HG02642 (cell line): ENCODE data around the gene SKIC2.
"Not testable (repeated sequence)": the region's sequence is repeated elsewhere in the genome, so short reads cannot be mapped to it uniquely, and the experiment has no call there.

Experiments used
- ATAC-seq: cut with Tn5 transposase; IDR thresholded peaks from one replicate; pipeline ENCODE4 v1.9.1; 2021; ENCODE audit warnings: mild to moderate bottlenecking; ENCODE audit not compliant: unreplicated experiment, poor library complexity

Gene SKIC2

DNA sequence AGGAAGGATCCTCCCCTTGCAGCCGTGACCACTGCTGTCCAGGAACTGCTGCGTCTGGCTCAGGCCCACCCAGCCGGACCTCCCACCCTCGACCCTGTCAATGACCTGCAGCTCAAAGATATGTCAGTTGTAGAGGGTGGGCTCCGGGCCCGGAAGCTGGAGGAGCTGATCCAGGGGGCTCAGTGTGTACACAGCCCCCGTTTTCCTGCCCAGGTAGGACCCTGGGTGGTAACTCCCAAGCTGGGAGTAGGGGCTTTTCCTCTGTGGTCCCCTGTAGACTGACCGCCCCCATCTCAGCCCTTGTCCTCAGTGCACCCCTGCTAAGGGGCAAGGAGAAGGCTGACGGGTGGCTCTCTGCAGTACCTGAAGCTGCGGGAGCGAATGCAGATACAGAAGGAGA, 9.4 kb downstream of the SKIC2 start:
- ATAC-seq: no peak

DNA sequence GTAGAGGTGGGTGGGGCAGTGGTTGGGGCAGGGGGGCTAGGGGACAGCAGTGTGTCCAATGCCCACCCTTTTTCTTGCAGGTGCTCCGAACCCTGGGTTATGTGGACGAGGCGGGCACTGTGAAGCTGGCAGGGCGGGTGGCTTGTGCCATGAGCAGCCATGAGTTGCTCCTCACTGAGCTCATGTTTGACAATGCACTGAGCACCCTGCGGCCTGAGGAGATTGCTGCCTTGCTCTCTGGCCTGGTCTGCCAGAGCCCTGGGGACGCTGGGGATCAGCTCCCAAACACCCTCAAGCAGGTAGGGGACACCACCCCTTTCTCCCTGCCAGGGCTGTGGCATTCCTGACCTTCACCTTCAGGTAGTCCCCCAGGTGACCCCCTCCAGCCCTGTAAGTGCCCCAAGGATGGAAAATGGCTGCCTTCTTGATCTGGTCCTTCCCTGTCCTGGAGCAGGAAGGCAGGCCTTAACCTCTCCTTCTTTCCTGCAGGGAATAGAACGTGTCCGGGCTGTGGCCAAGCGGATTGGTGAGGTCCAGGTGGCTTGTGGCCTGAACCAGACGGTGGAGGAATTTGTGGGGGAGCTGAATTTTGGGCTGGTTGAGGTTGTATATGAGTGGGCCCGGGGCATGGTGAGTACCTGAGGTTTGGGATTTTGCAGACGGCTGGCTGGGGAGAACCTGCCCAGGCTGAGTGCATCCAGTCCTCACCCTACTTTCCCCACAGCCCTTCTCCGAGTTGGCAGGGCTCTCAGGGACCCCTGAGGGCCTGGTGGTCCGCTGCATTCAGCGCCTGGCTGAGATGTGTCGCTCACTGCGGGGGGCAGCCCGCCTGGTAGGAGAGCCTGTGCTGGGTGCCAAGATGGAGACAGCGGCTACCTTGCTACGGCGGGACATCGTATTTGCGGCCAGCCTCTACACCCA, 10.1 kb downstream of the SKIC2 start:
- no peak for ATAC-seq

- no peak for ATAC-seq
Measured at GRCh38 chr6:31969712-31970603, 11.0 kb downstream of the SKIC2 start.

- ATAC-seq: no peak
Measured at GRCh38 chr6:31970604-31971271, 11.8 kb downstream of the SKIC2 start.

DNA sequence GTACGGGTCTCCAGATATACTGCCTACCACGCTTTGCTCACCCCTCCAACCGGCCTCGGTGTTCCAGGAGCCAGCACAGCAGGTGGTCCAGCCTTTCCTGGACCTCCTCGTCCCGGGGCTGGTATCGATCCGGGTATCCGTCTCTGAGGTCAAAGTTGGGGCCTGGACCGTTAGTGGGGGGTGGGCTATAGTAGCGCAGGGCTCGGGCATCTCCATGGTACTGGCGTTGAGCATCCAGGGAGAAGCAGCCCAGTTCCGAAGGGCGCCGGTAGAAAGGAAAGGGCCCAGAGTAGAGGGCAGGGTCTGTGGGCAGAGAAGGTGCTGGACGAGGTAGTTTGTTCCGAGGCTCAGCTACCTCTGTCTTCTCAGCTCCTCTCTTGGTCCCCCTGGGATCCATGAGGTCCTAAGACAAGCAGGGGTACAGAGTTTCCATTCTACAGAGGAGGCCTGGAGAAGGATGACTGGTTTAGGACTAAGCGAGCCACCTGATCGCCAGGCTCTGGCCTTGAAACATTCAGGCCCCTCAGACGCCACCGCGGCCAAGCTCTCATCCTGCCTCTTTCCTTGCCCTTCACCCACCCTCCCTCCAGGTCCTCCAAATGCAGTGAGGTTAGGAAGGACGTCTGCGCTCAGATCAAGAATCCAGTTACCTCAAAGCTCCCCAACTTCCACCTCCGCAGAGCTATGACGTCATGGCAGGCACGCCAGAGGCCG, 12.5 kb downstream of the SKIC2 start:
- no peak for ATAC-seq

DNA sequence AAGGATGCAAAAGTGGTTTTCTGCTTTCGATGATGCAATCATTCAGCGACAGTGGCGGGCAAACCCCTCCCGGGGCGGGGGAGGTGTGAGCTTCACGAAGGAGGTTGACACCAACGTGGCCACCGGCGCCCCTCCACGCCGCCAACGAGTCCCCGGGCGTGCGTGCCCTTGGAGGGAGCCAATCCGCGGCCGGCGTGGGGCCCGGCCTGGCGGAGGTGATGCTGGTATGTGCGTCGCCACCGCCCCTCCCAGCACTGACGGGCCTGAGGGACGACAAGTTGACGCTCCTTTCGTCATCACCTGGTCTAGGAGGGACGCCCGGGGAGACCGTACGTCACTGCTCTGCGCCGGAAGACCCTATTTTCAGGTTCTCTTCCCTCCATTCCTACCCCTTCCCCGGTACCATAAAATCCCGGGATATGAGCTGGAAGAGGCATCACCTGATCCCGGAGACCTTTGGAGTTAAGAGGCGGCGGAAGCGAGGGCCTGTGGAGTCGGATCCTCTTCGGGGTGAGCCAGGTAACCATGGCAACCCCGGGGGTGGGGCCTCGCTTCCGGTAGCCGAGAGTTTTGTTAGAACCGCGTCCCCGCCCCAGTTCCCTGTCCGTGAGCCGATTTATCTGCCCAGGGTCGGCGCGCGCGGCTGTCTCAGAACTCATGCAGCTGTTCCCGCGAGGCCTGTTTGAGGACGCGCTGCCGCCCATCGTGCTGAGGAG, 13.2 kb downstream of the SKIC2 start, which contains the start of gene DXO:
Gene DXO, minus strand, starts transcription at position 146 of the 716 bp plus-strand sequence. CDS start 463 bp downstream, outside the sequence.
- peak; percentile 90 for ATAC-seq

GRCh38 chr6:31972709-31973350, 13.9 kb downstream of the SKIC2 start:
- no peak for ATAC-seq

- ATAC-seq: not testable (repeated sequence)
Measured at GRCh38 chr6:31976065-31976464, 17.1 kb downstream of the SKIC2 start.

GRCh38 chr6:31977816-31978431, 18.9 kb downstream of the SKIC2 start:
- no peak for ATAC-seq

DNA sequence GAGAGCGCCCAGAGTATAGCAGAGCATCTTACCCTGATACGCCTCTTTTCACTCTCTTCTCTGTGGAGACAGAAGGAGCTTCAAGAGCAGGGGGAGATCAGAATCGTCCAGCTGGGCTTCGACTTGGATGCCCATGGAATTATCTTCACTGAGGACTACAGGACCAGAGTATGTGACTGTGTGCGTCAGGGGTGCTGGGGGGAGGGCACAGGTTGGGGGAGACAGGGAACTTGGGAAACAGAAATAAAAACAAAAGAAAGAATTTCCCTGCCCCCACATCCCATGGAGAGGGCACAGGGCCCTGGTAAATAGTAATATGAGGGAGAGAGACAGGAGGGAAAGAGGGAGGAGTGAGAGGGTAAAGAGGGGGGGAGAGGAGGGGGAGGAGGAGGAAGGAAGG, 19.9 kb downstream of the SKIC2 start:
- no peak for ATAC-seq

GRCh38 chr6:31979238-31979898, 20.4 kb downstream of the SKIC2 start:
- no peak for ATAC-seq

DNA sequence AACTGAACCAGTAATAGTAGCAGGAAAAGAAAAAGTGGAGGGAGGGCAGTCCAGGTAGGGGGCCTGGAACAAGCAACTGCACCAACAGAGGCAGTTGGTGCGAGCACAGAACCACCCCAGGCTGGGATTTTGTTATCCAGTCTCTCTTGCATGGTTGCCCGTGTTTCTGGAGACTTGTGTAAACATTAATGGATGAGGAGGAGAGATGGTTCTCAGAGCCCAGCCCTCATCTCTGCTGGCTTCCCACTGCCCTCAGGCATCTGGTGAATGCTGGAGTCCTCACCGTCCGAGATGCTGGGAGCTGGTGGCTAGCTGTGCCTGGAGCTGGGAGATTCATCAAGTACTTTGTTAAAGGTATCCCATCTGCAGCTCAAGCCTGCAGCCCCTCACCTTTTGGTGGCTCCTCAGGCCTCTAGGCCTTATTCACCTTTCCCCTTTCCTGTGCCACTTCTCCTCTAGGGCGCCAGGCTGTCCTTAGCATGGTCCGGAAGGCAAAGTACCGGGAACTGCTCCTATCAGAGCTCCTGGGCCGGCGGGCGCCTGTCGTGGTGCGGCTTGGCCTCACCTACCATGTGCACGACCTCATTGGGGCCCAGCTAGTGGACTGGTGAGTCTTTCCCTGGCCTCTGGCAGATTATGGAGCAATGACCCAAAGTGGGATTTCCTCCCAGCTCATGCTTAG, 21.4 kb downstream of the SKIC2 start:
- ATAC-seq: not testable (repeated sequence)

DNA sequence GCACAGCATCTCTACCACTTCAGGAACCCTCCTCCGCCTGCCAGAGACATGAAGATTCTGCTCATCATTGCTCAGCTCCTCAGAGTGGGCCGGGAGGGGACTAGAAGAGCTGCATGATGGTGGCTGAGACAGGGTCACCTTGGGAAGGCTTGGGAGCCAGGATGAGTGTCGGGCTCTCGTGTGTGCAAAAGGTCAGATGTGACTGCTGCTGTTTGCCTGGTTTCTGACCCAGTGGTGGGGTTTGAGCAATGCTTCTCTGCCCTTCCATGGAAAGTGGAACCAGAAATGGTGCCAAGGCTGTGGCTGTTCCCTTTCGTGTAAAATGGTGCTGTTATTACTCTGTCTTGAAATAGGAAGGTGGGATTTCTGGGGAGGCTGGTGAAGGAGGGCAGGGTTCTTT, 22.0 kb downstream of the SKIC2 start:
- ATAC-seq: not testable (repeated sequence)

GRCh38 chr6:31981744-31982143, 22.8 kb downstream of the SKIC2 start, which contains the start of gene C4A:
Gene C4A (plus strand): TSS chr6:31982057. CDS start chr6:31982108, 51 bp downstream.
- not testable (repeated sequence) for ATAC-seq

GRCh38 chr6:31989363-31989762, 30.4 kb downstream of the SKIC2 start:
- ATAC-seq: not testable (repeated sequence)

- ATAC-seq: not testable (repeated sequence)
Measured at GRCh38 chr6:31994421-31994820, 35.4 kb downstream of the SKIC2 start.

DNA sequence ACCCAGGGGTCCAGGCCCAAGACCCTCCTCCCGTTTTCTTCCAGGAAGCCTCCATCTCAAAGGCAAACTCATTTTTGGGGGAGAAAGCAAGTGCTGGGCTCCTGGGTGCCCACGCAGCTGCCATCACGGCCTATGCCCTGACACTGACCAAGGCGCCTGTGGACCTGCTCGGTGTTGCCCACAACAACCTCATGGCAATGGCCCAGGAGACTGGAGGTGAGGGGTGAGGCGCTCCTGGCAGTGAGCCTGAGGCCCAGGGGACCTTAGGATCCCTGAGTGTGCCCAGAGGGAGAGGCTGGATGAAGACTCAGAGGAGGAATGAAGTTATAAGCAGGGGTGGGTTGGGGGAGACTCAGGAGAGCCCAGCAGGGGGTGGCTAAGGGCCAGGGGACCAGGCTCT, 37.4 kb downstream of the SKIC2 start:
- not testable (repeated sequence) for ATAC-seq
